Measurements from ENCODE around the gene SAMM50.
"Not testable (repeated sequence)": the region's sequence is repeated elsewhere in the genome, so short reads cannot be mapped to it uniquely, and the experiment has no call there.

The SAMM50 gene

DNA sequence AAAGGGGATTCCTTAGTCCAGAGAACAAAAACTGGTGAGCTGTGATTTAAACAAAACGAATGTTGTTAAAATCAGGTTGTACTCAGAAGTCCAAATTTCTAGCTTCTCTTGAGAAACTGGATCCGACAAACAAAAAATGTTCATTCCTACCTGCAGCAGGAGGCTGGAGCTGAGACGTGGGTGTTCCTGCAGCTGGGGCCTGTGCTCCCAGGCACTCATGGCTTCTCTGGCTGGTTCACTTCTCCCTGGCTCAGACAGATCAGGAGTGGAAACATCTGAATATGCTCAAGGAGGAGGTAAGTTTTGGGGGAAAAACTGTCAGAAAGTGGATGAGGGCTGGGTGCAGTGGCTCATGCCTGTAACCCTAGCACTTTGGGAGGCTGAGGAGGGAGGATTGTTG lies 44.1 kb downstream of the SAMM50 start:
- in situ Hi-C loops (cut with MboI; ENCODE audit: low sequenced_read_pairs), result no loop called here

DNA sequence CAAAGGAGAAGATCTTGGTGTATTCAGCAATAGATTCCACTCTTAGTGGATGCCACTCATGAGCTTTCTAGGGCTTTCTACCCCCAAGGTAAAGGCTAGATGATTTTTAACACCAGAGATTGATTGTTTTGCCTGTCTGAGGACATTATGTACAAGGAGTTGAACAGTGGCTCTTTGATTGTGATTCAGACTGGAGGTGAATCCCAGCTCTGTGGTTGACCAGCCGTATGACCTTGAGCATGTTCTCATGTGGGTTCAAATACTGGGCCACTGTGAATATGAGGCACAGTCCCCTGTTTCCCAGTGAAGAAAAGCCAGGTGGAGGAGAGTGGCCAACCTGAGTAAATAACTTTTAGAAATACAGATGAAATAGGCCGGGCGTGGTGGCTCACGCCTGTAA lies 44.9 kb downstream of the SAMM50 start:
- in situ Hi-C loops (cut with MboI; ENCODE audit: low sequenced_read_pairs), result no loop called here

- in situ Hi-C loops (cut with MboI; ENCODE audit: low sequenced_read_pairs), result no loop called here
These were observed 46.3 kb downstream of the SAMM50 start for GRCh38 chr22:44001521-44001920.

DNA sequence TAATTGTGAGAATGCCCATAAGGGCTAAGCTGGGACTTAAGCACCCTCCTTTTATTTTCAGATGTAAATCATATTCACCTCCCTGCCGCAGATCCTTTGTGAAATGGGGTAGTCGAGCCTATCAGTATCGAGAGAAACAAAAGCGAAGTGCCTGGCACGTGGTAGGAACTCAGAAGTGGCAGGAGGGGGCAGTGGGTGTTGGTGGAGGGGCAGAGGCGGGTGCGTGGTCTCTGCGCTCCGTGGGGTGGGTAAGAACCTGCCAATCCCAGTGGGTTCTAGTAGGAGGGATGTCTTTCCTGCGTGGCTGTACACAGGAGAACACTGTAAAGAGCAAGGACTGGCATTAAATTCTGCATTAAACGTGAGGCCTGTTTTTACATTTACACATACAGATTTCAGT lies 47.1 kb downstream of the SAMM50 start:
- in situ Hi-C loops (cut with MboI; ENCODE audit: low sequenced_read_pairs), result no loop called here

- in situ Hi-C loops (cut with MboI; ENCODE audit: low sequenced_read_pairs), result no loop called here
These were observed 47.8 kb downstream of the SAMM50 start for GRCh38 chr22:44002997-44003396.

DNA sequence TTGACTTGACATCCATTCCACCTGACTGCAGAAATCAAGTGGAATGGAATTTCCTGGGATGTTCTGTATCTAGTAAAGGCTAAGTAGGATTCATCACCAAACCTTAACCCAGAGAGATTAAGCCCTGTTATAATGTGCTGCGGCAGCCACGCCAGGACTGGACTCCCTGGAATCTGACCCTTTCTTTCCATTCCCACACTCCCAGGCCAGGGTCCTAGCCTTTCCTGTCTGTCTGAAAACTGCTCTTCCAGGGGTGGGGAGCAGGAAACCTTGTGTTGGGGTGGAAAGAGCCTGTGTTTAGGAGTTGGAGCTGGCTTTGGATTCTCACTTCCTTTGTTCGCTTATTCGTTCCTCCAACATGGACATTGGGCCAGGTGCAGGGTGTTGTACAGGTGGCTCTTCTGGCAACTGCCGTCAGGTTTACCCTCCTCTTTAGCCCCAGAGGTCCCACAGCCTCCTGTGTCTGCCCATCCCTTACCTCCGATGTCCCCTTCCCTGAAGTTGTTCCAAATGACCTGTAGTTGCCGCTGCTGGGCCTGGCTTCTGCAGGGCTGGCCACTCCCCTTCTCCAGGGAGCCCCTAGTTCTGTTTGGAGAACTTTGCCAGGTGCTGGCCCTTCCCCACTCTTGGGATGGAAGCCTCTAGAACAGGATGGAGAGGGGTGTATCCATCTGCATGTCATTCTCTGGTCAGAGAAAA lies 48.3 kb downstream of the SAMM50 start:
- in situ Hi-C loops (cut with MboI; ENCODE audit: low sequenced_read_pairs), result no loop called here

DNA sequence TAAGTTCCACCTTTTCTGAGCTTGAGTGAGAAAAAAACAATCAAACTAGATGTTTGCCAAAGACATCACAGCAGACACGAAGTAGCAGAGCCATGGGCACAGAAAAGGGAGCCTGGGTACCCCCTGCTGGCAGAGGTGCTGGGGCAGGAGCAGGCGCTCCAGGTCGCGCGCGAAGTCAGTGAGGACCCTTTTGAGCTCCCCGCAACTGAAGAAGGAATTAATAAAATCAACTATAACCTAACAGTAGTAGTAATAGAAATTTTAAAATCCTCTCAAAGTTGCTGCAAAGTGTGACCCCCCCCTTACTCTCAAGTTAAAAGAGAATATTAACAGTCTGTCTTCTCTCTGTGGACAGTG lies 48.8 kb downstream of the SAMM50 start:
- in situ Hi-C loops (cut with MboI; ENCODE audit: low sequenced_read_pairs), result no loop called here

GRCh38 chr22:44005524-44005923 lies 50.3 kb downstream of the SAMM50 start:
- in situ Hi-C loops (cut with MboI; ENCODE audit: low sequenced_read_pairs), result no loop called here

GRCh38 chr22:44012162-44012561 lies 56.9 kb downstream of the SAMM50 start:
- in situ Hi-C loops (cut with MboI; ENCODE audit: low sequenced_read_pairs), result no loop called here

GRCh38 chr22:44012591-44012990 lies 57.3 kb downstream of the SAMM50 start:
- in situ Hi-C loops (cut with MboI; ENCODE audit: low sequenced_read_pairs), result no loop called here

GRCh38 chr22:44014241-44014640 lies 59.0 kb downstream of the SAMM50 start:
- in situ Hi-C loops (cut with MboI; ENCODE audit: low sequenced_read_pairs), result no loop called here

DNA sequence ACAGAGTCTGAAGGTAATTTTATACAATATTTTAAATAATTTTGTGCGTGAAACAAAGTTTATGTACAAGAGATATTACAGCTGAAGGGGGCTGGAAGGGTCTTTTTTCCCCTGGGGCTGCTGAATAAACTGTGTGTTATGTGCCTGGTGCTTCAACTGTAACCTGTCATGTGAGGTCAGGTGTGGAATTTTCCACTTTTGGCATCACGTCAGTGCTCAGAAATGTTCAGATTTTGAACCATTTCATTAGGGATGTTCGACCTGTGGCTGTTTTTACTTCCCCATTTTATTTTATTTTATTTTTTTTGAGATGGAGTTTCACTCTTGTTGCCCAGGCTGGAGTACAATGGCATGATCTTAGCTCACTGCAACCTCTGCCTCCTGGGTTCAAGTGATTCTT lies 61.3 kb downstream of the SAMM50 start:
- in situ Hi-C loops (cut with MboI; ENCODE audit: low sequenced_read_pairs), result not testable (repeated sequence)

GRCh38 chr22:44018594-44018993 lies 63.4 kb downstream of the SAMM50 start:
- in situ Hi-C loops (cut with MboI; ENCODE audit: low sequenced_read_pairs), result no loop called here

- in situ Hi-C loops (cut with MboI; ENCODE audit: low sequenced_read_pairs), result no loop called here
These were observed 64.2 kb downstream of the SAMM50 start for GRCh38 chr22:44019416-44019815.

- in situ Hi-C loops (cut with MboI; ENCODE audit: low sequenced_read_pairs), result no loop called here
These were observed 64.6 kb downstream of the SAMM50 start for GRCh38 chr22:44019846-44020245.

- in situ Hi-C loops (cut with MboI; ENCODE audit: low sequenced_read_pairs), result no loop called here
These were observed 65.7 kb downstream of the SAMM50 start for GRCh38 chr22:44020981-44021380.

DNA sequence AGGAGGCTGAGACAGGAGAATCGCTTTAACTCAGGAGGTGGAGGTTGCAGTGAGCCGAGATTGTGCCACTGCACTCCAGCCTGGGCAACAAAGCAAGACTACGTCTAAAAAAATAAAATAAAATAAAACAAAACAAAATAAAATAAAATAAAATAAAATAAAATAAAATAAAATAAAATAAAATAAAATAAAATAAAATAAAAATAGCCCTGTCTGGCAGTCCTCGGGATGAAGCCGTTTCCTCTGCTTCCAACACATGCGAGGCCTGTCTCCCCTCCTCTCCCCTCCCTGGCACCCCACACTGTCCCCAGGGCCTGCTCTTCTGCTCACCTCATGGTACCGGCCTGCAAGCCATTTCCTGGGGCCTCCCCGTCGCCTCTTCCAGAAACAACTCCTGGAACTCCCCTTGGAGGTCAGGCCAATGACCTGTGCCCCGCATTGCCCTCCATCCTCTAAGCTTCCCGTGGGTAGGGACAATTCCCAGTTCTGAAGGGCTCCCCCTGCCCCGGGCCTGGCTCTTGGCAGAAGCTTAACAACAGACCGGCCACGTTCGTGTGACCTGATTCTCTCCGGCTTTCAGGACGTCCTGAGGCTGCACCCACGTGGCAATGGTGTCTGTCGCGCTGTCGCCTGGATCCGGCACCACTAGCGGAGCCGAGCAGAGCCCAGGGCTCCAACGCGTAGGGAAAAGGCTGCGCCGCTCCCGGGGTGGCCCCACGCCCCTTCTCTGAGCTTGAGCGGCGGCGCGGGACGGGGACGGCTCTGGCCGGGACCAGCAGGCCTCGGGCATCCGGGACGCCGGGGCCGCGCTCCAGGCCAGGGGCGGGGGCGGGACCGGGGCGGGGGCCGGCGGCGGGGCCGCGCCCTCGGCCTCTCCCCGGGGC lies 68.4 kb downstream of the SAMM50 start:
- in situ Hi-C loops (cut with MboI; ENCODE audit: low sequenced_read_pairs), result no loop called here

DNA sequence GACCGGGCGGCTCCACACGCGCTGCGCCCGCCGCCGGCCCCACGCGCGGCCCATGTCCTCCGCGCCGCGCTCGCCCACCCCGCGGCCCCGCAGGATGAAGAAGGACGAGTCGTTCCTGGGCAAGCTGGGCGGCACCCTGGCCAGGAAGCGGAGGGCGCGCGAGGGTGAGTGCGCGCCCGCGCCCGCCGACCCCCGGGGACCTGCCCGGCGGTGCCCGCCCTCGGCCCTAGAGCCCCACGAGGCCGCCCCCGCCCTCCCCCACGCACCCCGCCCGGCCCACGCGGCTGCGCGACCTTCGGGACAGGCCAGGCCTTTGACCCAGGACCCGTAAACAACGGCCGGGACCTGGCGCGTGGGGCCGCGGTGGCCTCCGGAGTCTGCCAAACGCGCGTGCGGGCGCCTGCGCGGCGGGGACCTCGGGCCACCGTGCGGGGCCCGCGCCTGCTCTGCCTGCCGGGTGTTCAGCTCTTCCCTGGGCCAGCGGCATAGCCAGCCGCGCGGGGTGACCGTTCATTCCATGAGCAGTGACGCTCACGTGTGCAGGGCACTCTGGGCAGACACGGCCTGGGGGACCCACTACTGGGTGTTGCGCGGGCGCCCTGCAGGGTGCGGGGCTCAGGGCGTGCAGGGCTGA lies 69.2 kb downstream of the SAMM50 start, which contains the start of gene PARVB:
TSS of gene PARVB (plus strand) at position 15 of the 634 bp plus-strand sequence. CDS start at position 53, 38 bp downstream.
- in situ Hi-C loops (cut with MboI; ENCODE audit: low sequenced_read_pairs), result no loop called here

DNA sequence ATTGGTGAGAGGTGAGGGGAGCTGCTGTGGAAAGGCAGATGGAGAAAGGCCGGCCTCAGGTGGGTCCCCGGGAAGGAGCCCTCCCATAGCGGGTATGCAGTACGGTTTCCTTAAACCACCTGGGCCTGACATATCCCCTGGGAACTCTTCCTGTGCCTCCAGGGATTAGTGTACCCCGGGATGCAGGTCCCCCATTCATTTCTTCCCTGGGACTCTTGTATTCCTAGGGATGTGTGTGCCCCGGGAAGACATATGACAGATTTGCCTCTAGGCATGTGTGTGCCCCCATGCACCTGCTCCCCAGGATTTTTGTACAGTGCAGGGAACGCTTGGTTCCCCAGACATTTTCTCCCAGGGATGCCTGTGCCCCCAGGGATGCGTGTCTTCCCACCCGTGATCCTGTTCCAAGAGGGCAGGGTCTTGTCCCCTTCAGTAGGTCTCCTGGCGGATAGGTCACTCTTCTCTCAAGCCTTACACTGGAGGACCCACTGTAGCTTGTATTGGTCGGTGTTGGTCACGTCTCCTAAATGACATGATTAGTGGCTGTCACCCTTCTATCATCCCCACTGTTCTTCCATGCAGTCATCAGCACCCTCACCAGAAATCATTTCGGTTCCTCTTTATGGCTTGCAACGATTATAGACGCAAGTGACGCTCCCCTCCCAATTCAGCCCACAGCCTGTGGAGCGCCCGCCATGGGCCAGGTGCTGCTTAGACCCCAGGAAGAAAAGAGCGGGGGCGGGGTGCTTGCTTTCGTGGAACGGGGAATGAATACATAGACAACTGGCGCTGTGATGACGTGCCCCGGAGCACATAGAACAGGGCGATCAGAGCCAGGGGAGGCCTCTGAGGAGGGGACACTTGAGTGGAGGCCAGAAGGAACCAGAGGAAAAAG lies 70.2 kb downstream of the SAMM50 start:
- in situ Hi-C loops (cut with MboI; ENCODE audit: low sequenced_read_pairs), result no loop called here

DNA sequence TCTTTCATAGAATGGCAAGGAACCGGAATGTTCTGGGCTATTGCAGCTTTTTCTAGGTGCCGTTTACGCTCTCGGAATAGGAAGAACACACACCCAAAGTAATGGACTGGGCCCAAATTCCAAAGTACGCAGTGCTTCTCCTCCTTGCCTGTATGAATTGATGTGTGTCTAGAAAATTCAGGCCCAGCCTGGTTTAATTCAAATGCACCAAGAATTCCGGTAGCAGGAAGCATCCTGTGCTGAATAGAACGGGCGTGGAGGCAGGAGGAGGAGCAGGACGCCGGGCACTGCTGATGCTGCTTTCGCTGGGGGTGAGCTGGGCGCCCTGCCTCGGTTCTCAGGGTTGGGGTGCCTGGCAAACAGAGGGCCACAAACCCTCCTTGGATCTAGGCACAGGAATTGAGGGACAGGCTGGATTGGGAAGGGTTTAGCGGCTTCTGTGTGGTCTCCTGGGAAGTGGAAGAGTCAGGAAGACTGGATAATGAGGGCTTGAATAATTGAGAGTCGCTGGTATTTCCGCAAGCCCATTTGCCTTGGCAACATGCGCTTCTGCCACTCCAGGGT lies 70.9 kb downstream of the SAMM50 start:
- in situ Hi-C loops (cut with MboI; ENCODE audit: low sequenced_read_pairs), result no loop called here
